M059J (cell line): Measurements from ENCODE around the gene PPOX. TPM values are rescaled to one million over a fixed set of nuclear protein-coding genes. Genes with fewer than 3 reads are reported as not detected.

Source experiments
- DNase-seq: peaks from one replicate; pipeline ENCODE4 v3.0.0-alpha.2; 2012; ENCODE audit warnings: low read depth
- total RNA-seq: library from RNA; depleted of rRNA; stranded (reverse); fragments of >200 nt; shearing (Covaris generic); gene quantifications from 2 replicates; pipeline ENCODE4 v1.2.3, GENCODE V29; 2014

PPOX gene
- total RNA-seq, 1 experiment from 2014 or later: 7.2 TPM

DNA sequence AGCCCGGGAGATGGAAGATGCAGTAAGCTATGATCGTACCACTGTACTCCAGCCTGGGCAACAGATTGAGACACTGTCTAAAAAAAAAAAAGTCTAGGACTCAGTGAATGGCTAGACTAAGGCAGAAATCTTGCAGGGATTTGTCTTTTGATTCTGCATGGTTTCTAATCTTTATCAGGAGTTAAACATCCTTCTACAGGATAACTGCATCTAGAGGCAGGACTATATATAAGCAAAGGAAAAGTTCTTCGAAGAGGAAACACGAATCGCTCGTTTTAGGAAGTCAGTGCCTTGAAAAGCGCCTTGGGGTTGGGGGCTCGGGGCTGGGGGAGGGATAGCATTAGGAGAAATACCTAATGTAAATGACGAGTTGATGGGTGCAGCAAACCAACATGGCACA is 13.1 kb upstream of the PPOX start:
- no peak for DNase-seq

DNA sequence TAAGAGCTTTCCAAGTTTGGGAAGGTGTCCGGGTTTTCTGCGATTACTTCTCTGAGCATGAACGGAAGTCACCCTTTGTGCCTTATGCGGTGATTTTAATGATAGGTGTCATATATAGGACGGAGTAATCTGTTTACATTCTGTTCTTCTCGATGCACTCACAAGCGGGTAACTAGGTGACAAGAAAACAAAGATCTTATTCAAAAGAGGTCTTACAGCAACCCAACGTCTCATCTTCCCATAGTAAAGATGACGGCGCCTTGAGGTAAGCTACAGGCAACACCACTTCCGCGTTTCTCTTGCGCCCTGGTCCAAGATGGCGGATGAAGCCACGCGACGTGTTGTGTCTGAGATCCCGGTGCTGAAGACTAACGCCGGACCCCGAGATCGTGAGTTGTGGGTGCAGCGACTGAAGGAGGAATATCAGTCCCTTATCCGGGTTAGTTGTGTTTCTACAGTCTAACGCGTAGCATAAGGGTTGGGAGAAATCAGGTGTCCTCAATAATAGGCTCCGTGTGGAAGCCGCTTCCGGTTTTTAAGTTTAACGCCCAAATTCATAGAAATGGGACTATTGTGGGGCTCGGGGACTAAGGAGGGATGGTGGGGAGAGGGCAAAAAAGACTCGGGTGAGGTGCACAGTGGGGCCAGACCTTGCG is 12.4 kb upstream of the PPOX start, which contains the start of gene UFC1:
TSS of gene UFC1 (plus strand) at position 297 of the 656 bp plus-strand sequence. CDS start at position 317, 20 bp downstream.
- peak; percentile 92 for DNase-seq

- no peak for DNase-seq
Observed at GRCh38 chr1:161157867-161158266, 8.4 kb upstream of the PPOX start.

GRCh38 chr1:161158316-161159010 is 7.8 kb upstream of the PPOX start:
- no peak for DNase-seq

DNA sequence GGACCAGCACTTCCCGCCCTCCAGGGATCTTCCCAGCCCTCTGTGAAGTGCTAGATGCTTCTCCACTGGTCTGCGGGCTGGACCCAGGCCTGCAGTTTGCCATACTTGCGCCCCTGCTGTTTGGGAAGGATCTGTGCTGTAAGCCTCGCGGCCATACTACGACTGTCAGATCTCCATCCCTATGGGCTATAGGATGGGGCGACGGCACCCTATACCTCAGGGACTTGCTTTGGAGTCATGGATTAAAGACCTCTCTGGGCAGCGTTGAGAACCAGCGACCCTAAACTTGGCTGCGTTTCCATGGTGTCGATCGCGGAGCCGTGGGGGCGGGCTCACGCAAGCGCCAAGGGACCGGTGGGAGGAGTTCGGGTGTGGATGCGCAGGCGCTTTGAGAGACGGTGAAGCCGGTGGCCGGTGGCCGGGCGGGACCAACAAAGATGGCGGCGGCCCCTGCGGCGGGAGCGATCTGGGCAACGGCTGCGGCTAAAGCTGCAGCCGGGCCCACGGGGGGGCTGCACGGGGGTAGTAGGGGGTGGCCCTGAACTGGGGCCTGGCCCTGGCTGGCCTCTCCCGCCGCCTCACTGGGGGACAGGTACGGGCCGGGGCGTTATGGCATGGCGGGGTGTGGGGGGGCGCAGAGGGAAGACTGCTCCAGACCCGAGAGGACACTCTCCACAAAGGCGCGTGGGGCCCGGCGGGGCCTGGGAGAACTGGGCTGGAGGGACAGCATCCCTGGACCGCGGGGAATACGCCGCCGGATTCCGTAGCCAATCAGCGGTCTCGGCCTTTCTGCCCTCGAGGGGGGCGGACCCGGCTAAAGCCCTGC is 6.9 kb upstream of the PPOX start, which contains the start of gene USP21:
TSS of gene USP21 (plus strand) at position 414 of the 826 bp plus-strand sequence. CDS start 1,141 bp downstream, outside the sequence.
- peak; percentile 88 for DNase-seq

GRCh38 chr1:161159913-161160243 is 6.3 kb upstream of the PPOX start:
- DNase-seq: no peak

DNA sequence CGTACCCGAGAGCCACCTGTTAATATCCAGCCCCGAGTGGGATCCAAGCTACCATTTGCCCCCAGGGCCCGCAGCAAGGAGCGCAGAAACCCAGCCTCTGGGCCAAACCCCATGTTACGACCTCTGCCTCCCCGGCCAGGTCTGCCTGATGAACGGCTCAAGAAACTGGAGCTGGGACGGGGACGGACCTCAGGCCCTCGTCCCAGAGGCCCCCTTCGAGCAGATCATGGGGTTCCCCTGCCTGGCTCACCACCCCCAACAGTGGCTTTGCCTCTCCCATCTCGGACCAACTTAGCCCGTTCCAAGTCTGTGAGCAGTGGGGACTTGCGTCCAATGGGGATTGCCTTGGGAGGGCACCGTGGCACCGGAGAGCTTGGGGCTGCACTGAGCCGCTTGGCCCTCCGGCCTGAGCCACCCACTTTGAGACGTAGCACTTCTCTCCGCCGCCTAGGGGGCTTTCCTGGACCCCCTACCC is 5.5 kb upstream of the PPOX start:
- no peak for DNase-seq

DNA sequence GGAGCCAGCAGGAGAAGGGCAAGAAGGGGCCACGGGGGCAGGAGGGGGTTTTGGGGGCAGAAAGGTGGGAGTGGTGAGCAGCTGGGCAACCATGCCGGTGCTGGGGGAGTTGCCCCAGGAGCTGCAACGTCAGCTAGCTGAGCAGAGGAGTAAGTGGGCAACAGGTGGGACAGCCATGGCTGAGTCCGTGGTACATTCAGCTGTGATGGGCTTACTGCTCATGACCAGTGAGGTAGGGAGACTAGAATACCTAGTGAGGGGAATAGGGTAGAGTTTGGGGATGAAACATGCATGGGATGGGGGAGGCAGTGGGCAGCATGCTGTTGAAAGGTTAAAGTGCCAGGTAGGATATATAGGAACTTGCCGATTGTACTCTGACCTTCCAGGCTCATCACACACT is 4.6 kb upstream of the PPOX start:
- no peak for DNase-seq

DNA sequence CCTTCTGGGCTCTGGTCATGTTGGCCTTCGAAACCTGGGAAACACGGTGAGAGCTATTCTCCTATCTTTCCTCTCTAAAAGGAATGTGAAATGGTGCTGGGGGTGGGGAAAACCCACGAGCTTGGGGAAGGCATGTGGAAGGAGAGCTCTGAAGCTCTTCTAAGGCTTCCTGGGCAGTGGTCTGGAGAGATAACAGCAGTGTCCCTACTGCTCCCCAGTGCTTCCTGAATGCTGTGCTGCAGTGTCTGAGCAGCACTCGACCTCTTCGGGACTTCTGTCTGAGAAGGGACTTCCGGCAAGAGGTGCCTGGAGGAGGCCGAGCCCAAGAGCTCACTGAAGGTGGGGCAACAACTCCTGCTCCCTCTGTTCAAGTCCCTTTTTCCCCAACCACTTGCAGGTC is 4.2 kb upstream of the PPOX start:
- DNase-seq: no peak

DNA sequence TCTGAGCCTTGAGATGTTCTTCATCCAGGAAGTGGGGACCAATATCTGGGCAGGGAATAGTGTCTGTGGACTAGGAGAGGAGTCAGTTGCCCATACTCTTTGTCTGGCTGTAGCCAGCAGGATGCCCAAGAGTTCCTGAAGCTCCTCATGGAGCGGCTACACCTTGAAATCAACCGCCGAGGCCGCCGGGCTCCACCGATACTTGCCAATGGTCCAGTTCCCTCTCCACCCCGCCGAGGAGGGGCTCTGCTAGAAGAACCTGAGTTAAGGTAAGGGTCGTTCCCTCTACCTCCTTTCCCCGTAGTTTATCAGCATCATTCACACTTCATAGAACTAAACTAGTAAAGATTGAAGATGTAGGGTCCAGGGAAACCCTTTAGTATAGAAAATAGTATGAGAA is 3.4 kb upstream of the PPOX start:
- DNase-seq: no peak

DNA sequence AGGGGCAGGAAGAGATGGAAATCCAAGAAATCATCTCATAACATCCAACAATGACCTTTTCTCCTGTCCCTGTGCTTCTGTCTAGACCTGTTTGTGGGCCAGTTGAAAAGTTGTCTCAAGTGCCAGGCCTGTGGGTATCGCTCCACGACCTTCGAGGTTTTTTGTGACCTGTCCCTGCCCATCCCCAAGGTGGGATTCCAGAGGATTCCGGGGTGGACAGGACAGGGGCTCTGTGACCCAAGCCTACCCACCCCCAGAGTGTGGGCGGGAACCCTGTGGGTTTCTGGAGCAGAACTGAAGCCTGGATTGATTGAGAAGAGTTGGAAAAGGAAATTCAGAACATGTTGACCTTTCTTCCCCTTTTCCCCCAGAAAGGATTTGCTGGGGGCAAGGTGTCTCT is 2.4 kb upstream of the PPOX start:
- DNase-seq: no peak

GRCh38 chr1:161164901-161165610 is 1.2 kb upstream of the PPOX start:
- no peak for DNase-seq

- DNase-seq: no peak
Observed at GRCh38 chr1:161166669-161167548, 683 bp downstream of the PPOX start.

GRCh38 chr1:161168906-161169305 is 2.7 kb downstream of the PPOX start:
- no peak for DNase-seq

DNA sequence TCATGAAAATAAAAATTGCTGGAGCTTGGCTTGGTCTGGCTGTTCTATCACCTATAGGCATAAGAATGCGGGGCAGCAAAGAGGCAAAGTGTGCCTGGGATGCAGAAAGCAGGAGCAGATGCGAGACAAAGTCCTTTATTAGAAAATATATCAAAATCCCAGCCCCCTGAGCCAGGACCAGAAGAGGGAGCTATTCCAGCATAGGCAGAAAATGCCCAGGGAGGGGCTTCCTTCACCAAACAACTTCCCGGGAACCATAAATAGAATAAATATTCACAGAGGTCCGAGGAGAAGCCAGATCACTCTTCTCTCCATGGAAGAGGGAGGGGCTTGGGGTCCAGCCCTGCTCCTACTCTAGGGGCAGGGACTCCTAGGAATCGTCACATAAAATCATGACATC is 5.0 kb downstream of the PPOX start:
- DNase-seq: no peak

DNA sequence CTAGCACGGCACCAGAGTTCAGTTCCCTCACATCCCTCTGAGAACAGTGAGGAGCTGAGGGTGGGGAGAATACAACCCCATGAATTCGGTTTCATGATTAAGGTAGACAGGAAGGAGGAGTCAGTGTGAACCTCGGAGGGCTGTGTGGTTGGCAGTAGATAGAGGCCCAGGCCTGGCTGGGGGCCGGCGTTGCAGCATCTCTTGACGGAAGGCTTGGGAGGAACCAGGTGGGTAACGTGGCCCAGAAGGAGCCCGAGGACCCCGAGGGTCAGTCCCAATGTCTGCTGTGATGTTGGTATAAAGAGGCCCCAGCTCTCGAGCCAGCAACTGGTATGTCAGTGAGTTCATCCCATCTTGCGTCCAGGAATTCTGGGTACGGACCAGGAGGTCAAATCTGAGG is 5.5 kb downstream of the PPOX start:
- no peak for DNase-seq

DNA sequence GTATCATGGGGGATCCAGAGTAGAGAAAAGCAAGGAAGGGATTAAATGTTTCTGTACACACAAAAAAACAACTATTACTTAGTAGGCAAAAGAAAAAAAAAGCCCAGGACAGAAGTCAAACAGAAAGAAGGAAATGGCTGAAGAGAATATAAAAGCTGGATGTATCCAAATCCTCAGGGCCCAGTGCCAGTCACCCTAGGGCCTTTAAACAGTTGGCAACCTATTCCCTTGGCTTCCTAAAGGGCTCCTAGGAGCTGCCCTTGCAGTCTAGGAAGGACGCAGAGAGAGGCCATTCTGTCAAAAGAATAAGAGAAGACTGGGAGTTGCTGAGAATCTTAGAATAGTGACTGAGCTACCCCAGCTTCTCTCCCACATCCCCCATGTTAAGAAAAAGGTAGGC is 6.1 kb downstream of the PPOX start:
- DNase-seq: no peak

- DNase-seq: peak; percentile 56
Observed at GRCh38 chr1:161172776-161173376, 6.7 kb downstream of the PPOX start.

- DNase-seq: no peak
Observed at GRCh38 chr1:161173711-161174110, 7.5 kb downstream of the PPOX start.

DNA sequence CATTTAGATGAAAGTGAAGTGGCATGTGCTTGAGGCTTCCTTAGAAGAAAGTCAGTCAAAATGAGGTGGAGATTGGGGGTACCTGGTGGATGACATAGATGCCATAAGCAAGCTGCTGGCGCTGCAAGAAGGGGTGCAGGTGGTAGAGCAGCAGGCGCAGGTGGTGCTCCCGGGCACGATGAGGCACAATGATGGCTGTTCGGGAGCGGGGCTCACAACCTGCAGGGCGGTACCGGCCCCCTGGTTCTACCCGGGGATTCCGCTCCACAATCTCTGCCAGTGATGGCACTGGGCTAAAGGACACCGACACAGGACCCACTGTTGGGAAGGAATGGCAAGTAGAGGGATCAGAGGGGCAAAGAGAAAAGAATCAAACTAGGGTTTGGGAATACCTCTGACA is 8.7 kb downstream of the PPOX start:
- DNase-seq: no peak
